HepG2 (cell line): ENCODE data around the gene LCAT. TPM values are rescaled to one million over a fixed set of nuclear protein-coding genes. Genes with fewer than 3 reads are reported as not detected.

ENCODE experiments used
- ATAC-seq: fragments of 200-7000 bp; cut with Tn5 transposase; 3 replicates; pipeline ENCODE4 v1.9.1; 2020; ENCODE audit warnings: mild to moderate bottlenecking, moderate library complexity
- BruUV-seq: library from RNA; stranded (reverse); fragments of 400-500 nt; replicated peaks from 2 replicates; lab custom pipeline; 2021; lab: Mats Ljungman, UMichigan
- CTCF ChIA-PET: fragments of 300-600 bp; formaldehyde crosslinking; extraction: SDS; loops from one replicate; lab custom pipeline; 2021; ENCODE audit warnings: low total read pairs, inconsistent platforms, low intra/inter-chr PET ratio; lab: Yijun Ruan, JAX
- POLR2A ChIA-PET: fragments of 350-600 bp; sonication (Branson Sonifier 250); formaldehyde crosslinking; loops from one replicate; lab custom pipeline; 2020; ENCODE audit warnings: antibody characterized with exemption, inconsistent platforms; lab: Yijun Ruan, JAX
- DNase-seq: peaks from one replicate; pipeline ENCODE4 v3.0.0-alpha.2; 2015; ENCODE audit warnings: low spot score
- FAIRE-seq: peaks from 3 replicates; lab custom pipeline; 2011; peaks lifted over from hg19 to GRCh38; lab: Jason Lieb, UNC
- H2AFZ ChIP-seq: one replicate; pipeline ENCODE4 v1.6.1; 2011; ENCODE audit warnings: low read length, inconsistent platforms
- H3K27ac ChIP-seq: fragments of 300-600 bp; 3 replicates; pipeline ENCODE4 v1.8.0; 2011; ENCODE audit warnings: mixed run types, mild to moderate bottlenecking, mixed read lengths, low read length, inconsistent platforms; ENCODE audit not compliant: insufficient read depth; ENCODE audit errors: extremely low read length
- H3K27me3 ChIP-seq, 2 experiments: fragments of 200-600 bp in 1 of 2; 2 replicates in 1 of 2; 3 replicates in 1 of 2; pipeline versions ENCODE4 v1.6.0 to v1.8.0; 2011; ENCODE audit warnings: low read length in 2 of 2, mild to moderate bottlenecking in 2 of 2, moderate library complexity in 2 of 2, inconsistent platforms in 1 of 2; ENCODE audit not compliant: insufficient read depth in 2 of 2, control insufficient read depth in 1 of 2
- H3K36me3 ChIP-seq, 2 experiments: fragments of 200-600 bp in 1 of 2; replicated peaks in 1 of 2; 2 replicates in 1 of 2; 3 replicates in 1 of 2; pipeline versions ENCODE4 v1.5.1 to v1.8.0; 2011; ENCODE audit warnings: low read length in 2 of 2, inconsistent platforms in 1 of 2; ENCODE audit not compliant: insufficient read depth in 2 of 2, control insufficient read depth in 1 of 2
- H3K4me1 ChIP-seq: 2 replicates; pipeline ENCODE4 v1.5.1; 2012; ENCODE audit warnings: low read length, inconsistent platforms; ENCODE audit not compliant: insufficient read depth
- H3K4me2 ChIP-seq: 2 replicates; pipeline ENCODE4 v1.6.0; 2011; ENCODE audit warnings: low read depth, low read length, inconsistent platforms
- H3K4me3 ChIP-seq, 3 experiments: fragments of 200-600 bp in 1 of 3; sonication (generic), shearing (Covaris generic) in 1 of 3; replicated peaks in 1 of 3; 2 replicates each; pipeline ENCODE4 v1.5.1; 2011 to 2016; ENCODE audit warnings: low read length in 3 of 3, inconsistent platforms in 2 of 3, low read depth in 2 of 3, mild to moderate bottlenecking in 2 of 3, control low read depth in 1 of 3, mixed read lengths in 1 of 3; ENCODE audit not compliant: insufficient read depth in 1 of 3
- H3K79me2 ChIP-seq: one replicate; pipeline ENCODE4 v1.6.1; 2011; ENCODE audit warnings: low read length, inconsistent platforms; ENCODE audit not compliant: insufficient read depth
- H3K9ac ChIP-seq: 2 replicates; pipeline ENCODE4 v1.6.0; 2011; ENCODE audit warnings: mild to moderate bottlenecking, low read depth, low read length, inconsistent platforms; ENCODE audit not compliant: insufficient read depth
- H3K9me3 ChIP-seq: 2 replicates; pipeline ENCODE4 v1.5.1; 2012; ENCODE audit warnings: mild to moderate bottlenecking, low read length
- H4K20me1 ChIP-seq: 2 replicates; pipeline ENCODE4 v1.6.0; 2011; ENCODE audit warnings: inconsistent platforms, mild to moderate bottlenecking, low read length, moderate library complexity; ENCODE audit not compliant: insufficient read depth
- NFKB2 ChIP-seq: sonication (generic); formaldehyde crosslinking; IDR thresholded peaks from 2 replicates; pipeline ENCODE4 v1.4.0; 2020; ENCODE audit warnings: missing genetic modification reagents, borderline replicate concordance
- POLR2AphosphoS5 ChIP-seq: IDR thresholded peaks from 2 replicates; pipeline ENCODE4 v1.6.1; 2012; ENCODE audit warnings: low read depth, low read length
- RBFOX2 ChIP-seq: fragments of 200-400 bp; formaldehyde crosslinking; IDR thresholded peaks from 2 replicates; pipeline ENCODE4 v1.6.1; 2017; ENCODE audit warnings: low read depth, mild to moderate bottlenecking, low read length
- TSC22D2 ChIP-seq: sonication (generic); formaldehyde crosslinking; IDR thresholded peaks from 2 replicates; pipeline ENCODE4 v1.5.1; 2020; ENCODE audit warnings: missing genetic modification reagents, mild to moderate bottlenecking, borderline replicate concordance
- ZNF3 ChIP-seq: IDR thresholded peaks from 2 replicates; pipeline ENCODE4 v1.7.0; 2017; ENCODE audit warnings: inconsistent platforms
- ZNF75D ChIP-seq: sonication (generic); formaldehyde crosslinking; IDR thresholded peaks from 2 replicates; pipeline ENCODE4 v1.8.1; 2023; ENCODE audit warnings: missing genetic modification reagents, mild to moderate bottlenecking, borderline replicate concordance
- ZNF776 ChIP-seq: sonication (generic); formaldehyde crosslinking; IDR thresholded peaks from 2 replicates; pipeline ENCODE4 v1.4.0; 2020; ENCODE audit warnings: mild to moderate bottlenecking, missing genetic modification reagents
- WGBS: methylation state at CpG from one replicate; pipeline ENCODE4 v1.1.6; 2017; ENCODE audit warnings: low lambda C conversion rate; 5-methylcytosine and 5-hydroxymethylcytosine counted together
- in situ Hi-C: cut with HindIII; loops from 2 replicates; pipeline ENCODE4 v1.10.0; 2017; ENCODE audit warnings: low pct_unique_long_range_greater_than_20kb; ENCODE audit not compliant: extremely low pct_ligation_motif_present
- intact Hi-C: fragments of 100-400 bp; cut with micrococcal nuclease; formaldehyde crosslinking; loops from one replicate; pipeline ENCODE4 v1.10.0; 2022; ENCODE audit not compliant: unreplicated experiment
- polyA plus RNA-seq, 8 experiments: library from polyadenylated mRNA; depleted of rRNA in 3 of 8; stranded (reverse) in 7 of 8; unstranded in 1 of 8; fragments of >200 nt; fragmentation: Illumina TruSeq in 4 of 8; extraction: Trizol in 4 of 8; gene quantifications; 2 replicates each; pipeline versions ENCODE4 v1.2.1 to v1.2.3, GENCODE V29; 2011 to 2016; ENCODE audit warnings: low read depth in 4 of 8, missing spikeins in 1 of 8, mixed read lengths in 1 of 8; ENCODE audit not compliant: insufficient read depth in 1 of 8
- total RNA-seq, 5 experiments: library from RNA; depleted of rRNA; stranded (reverse); fragments of >200 nt; fragmentation: Illumina TruSeq; extraction: Trizol; gene quantifications; 2 replicates each; pipeline ENCODE4 v1.2.3, GENCODE V29; 2016; ENCODE audit warnings: low read depth in 1 of 5
- TF ChIP-seq, protein P1 (sequence below): sonication (generic); formaldehyde crosslinking; IDR thresholded peaks from 2 replicates; pipeline ENCODE4 v1.4.0; 2020; ENCODE audit warnings: mild to moderate bottlenecking, missing genetic modification reagents

The LCAT gene
- total and polyA plus RNA-seq, 2 of the 13 experiments (the other 11 are each of a cell fraction or from before 2014, with no cell fraction given), result 36.1 to 38.9 TPM

DNA sequence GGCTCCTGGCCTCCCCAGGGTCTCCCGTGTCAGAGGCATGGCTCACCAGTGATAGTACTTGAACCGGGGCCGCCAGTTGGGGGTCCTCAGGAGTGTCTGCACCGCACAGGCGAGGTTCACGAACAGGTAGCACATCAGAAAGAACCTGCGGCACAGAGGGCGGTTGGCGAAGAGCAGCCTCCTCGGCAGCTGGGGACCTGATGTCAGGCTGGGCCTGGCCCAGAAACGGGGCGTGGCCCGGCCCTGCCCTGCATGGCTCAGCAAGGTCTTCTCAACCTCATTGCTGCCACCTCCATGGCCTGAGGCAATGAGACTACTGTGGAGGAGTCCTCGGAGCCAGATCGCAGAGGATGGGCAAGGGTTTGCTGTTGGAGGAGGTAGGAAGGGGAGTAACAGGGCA is 4.1 kb upstream of the LCAT start:
- Histone ChIP-seq H3K9ac (no peak overlapping the region), H3K4me2 (no peak overlapping the region), H3K36me3 (peaks cover 60 to 80% of the 10 kb centered on the region in 2 experiments), H2AFZ (no peak overlapping the region), H3K4me3 (no peak overlapping the region), H4K20me1 (peaks cover 1% of the 10 kb centered on the region; the same call in 1 of the 2 replicates), H3K27ac (no peak overlapping the region), H3K4me1 (peaks cover 31% of the 10 kb centered on the region), H3K79me2 (no peaks in the 10 kb centered on the region), H3K9me3 (no peaks in the 10 kb centered on the region), H3K27me3 (no peaks in the 10 kb centered on the region)
- in situ Hi-C loops (no loop called here), intact Hi-C loops (no loop called here)
- ChIA-PET POLR2A (interaction anchor here (13.6 kb wide), 1 partner anchor 16 kb away, joined by 226 read pairs; the partner anchor contains the start of gene SLC12A4), CTCF (no interaction called here)
- DNase-seq (no peak), FAIRE-seq (no peak), ATAC-seq (no peak)
- WGBS, result 97% methylated on average over 14 of the region's 15 CpGs
- TF ChIP-seq ZNF75D (CRISPR knock-in tag), result no peak
- 0 out of 2 replicates have a peak, but pooled peaks have one; percentile 11 for TF ChIP-seq ZNF776 (CRISPR knock-in tag)
- TF ChIP-seq NFKB2 (CRISPR knock-in tag), result 0 out of 2 replicates have a peak, but pooled peaks have one; percentile 16
- TF ChIP-seq TSC22D2 (CRISPR knock-in tag), result no peak
- TF ChIP-seq POLR2AphosphoS5, result peak; percentile 24
- TF ChIP-seq, protein P1, sequence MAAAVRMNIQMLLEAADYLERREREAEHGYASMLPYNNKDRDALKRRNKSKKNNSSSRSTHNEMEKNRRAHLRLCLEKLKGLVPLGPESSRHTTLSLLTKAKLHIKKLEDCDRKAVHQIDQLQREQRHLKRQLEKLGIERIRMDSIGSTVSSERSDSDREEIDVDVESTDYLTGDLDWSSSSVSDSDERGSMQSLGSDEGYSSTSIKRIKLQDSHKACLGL (CRISPR knock-in tag), result 0 out of 2 replicates have a peak, but pooled peaks have one; percentile 9
- peak; percentile 36; the same call in 1 of the 2 replicates for TF ChIP-seq RBFOX2
- no peak for TF ChIP-seq ZNF3 (CRISPR knock-in tag)
- BruUV-seq, result no TSS peak
